HG03439 (cell line): ENCODE data around the gene RPS6KA2.
"Not testable (repeated sequence)": the region's sequence is repeated elsewhere in the genome, so short reads cannot be mapped to it uniquely, and the experiment has no call there.

Experiments
- ATAC-seq: cut with Tn5 transposase; IDR thresholded peaks from one replicate; pipeline ENCODE4 v1.9.1; 2021; ENCODE audit warnings: mild to moderate bottlenecking, moderate library complexity; ENCODE audit not compliant: unreplicated experiment

The RPS6KA2 gene

GRCh38 chr6:166386111-166386510 is 240.9 kb downstream of the RPS6KA2 start:
- no peak for ATAC-seq

- not testable (repeated sequence) for ATAC-seq
These were observed 243.2 kb downstream of the RPS6KA2 start for GRCh38 chr6:166383802-166384363.

GRCh38 chr6:166382933-166383801 is 243.9 kb downstream of the RPS6KA2 start, which contains the start of gene MPC1:
Gene MPC1 (minus strand): TSS chr6:166382940. CDS start chr6:166382876, 64 bp downstream.
- peak; percentile 90 for ATAC-seq

GRCh38 chr6:166382500-166382932 is 244.5 kb downstream of the RPS6KA2 start:
- no peak for ATAC-seq

GRCh38 chr6:166381733-166382499 is 245.1 kb downstream of the RPS6KA2 start:
- peak; percentile 56 for ATAC-seq

GRCh38 chr6:166381381-166381732 is 245.7 kb downstream of the RPS6KA2 start:
- no peak for ATAC-seq

GRCh38 chr6:166379800-166380199 is 247.3 kb downstream of the RPS6KA2 start:
- ATAC-seq, result no peak

- no peak for ATAC-seq
These were observed 247.9 kb downstream of the RPS6KA2 start for GRCh38 chr6:166379103-166379586.

GRCh38 chr6:166377721-166378120 is 249.3 kb downstream of the RPS6KA2 start:
- no peak for ATAC-seq

- ATAC-seq, result no peak
These were observed 252.0 kb downstream of the RPS6KA2 start for GRCh38 chr6:166375013-166375412.

- ATAC-seq, result no peak
These were observed 256.6 kb downstream of the RPS6KA2 start for GRCh38 chr6:166370489-166370888.

GRCh38 chr6:166369782-166370181 is 257.3 kb downstream of the RPS6KA2 start:
- ATAC-seq, result no peak

GRCh38 chr6:166366921-166367320 is 260.1 kb downstream of the RPS6KA2 start:
- ATAC-seq, result no peak

GRCh38 chr6:166365806-166366205 is 261.2 kb downstream of the RPS6KA2 start:
- no peak for ATAC-seq

- ATAC-seq, result no peak
These were observed 261.8 kb downstream of the RPS6KA2 start for GRCh38 chr6:166365221-166365620.

- no peak for ATAC-seq
These were observed 262.6 kb downstream of the RPS6KA2 start for GRCh38 chr6:166364456-166364855.

GRCh38 chr6:166362427-166362826 is 264.6 kb downstream of the RPS6KA2 start:
- ATAC-seq, result not testable (repeated sequence)

GRCh38 chr6:166361077-166361429 is 266.0 kb downstream of the RPS6KA2 start:
- no peak for ATAC-seq

- no peak for ATAC-seq
These were observed 266.6 kb downstream of the RPS6KA2 start for GRCh38 chr6:166360243-166361076.
